ENCODE results near the gene DCN.
A peak's percentile ranks its signal among the peaks of the same experiment; 100 is the strongest.

The DCN gene

DNA sequence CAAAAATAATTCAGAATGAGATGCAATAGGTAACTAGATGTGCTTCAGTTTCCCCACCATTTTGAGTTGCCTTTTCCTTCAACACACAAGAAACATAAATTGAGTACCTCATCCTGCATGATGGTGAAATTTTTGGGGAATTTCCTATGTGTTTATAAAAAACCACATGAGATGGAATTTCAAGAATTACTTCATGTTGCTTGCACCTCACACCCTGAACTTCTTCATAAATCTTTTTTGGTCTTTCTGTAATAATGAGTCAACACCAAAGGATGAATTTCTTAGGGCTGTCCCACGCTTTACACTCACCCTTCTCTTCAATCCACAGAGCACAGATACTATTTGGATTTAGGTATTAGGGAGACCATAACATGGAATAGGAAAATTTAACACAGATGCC lies 48.7 kb downstream of the DCN start:
- no peak for DNase-seq

DNA sequence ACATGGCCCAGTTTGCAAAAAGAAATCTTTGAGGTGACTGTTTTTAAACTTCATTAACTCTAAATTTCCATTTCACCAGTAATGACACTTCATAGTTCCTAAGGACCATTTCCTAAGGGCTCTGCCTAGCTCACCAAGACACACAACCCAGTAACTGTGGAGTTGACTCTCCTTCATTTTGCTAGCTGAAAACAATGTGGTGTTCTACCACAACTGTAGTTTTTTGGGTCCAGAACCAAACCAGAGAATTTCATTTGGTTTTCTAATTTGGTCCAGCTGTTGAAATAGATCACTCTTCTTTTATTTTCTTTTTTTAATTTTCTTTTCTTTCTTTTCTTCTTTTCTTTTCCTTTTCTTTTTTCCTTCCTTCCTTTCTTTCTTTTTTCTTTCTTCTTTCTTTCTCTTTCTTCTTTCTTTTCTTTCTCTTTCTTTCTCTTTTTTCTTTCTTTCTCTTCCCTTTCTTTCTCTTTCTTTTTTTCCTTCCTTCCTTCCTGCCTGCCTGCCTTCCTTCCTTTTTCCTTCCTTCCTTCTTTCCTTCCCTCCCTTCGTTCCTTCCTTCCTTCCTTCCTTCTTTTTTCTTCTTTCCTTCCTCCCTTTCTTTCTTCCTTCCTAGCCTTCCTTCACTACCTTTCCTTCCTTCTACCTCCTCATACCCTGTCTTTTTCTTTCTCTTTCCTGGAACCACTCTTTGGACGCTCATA lies 52.8 kb downstream of the DCN start:
- no peak for DNase-seq

DNA sequence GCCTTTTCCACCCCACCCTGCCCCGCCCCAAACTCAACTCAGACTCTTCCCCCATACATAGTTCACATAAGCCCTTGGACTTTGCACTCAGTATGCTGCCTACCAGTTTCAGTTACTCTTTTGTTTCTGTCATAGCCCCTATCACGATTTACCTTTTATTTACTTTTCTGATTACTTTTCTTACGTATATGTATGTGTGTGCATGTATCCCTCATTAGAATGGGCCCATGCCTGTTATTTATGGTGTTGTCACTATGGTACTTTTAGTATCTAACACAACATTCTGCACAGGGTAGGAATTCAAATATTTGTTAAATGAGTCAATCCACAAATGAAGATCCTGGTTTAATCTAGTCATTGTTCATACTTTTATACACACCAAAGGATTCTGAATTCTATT lies 54.9 kb downstream of the DCN start:
- no peak for DNase-seq

DNA sequence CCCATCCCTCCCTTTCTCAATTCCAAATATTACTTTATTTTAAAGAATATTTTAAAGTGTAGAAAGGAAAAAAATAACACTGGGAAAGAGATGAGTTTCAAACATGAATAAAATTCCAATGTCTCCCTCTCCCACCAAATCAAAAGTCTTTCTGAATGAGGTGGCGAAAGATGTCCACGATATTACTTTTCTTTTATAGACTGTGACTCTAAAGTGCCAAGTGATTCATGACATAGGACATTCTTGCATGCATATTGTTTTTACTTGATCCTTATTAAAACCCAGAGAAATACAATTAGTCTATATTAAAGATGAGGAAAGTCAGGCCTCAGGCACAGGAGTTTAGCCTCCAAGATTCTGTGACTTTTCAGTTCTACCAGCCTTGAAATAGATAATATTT lies 55.3 kb downstream of the DCN start:
- DNase-seq, result no peak

DNA sequence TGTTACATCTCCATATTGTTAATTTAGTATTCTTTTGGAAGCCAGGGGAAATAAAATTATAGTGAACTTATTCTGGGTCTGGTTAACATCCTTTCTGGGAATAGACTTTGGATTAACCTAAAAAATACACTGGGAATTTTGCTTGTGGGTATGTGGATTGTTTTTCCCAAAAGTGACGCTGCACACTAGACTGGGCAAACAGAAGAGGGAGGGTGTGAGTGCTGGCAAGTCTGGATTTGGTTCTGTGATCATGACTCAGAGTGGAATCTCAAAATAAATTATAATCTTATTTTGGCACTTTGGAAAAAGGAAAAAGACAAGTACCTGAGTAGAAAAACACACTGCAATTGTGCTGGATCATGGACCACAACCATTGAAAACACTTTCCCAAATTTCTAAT lies 56.1 kb downstream of the DCN start:
- DNase-seq, result no peak

DNA sequence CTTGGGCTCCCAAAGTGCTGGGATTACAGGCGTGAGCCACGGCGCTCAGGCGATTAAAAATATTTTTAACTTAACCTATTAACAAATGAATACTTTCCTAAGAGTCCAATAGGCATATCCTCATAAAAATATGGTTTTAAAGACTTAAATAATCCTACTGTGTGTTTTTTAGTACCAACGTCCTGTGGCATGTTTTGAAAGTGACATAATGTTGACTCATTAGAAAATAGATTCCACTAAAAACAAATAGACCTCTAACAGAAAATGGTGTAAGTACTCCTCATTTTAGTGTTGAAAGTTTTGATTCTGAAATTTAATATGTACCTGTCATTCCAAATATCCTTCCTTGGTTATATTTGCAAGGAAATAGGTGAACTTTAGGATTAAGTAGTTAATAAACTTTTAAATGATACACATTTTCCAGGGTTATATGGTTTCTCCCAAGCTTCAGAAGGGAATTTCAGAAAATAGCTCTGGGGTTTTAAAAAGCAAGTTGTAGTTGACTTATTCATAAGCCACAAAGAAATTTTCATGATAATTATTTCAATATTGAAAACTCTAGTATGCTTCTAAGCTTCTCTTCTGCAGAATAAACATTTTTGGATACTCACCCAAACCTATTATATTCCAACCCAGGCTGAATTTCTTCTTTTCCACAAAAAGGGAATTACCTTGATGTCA lies 59.2 kb downstream of the DCN start:
- no peak for DNase-seq

DNA sequence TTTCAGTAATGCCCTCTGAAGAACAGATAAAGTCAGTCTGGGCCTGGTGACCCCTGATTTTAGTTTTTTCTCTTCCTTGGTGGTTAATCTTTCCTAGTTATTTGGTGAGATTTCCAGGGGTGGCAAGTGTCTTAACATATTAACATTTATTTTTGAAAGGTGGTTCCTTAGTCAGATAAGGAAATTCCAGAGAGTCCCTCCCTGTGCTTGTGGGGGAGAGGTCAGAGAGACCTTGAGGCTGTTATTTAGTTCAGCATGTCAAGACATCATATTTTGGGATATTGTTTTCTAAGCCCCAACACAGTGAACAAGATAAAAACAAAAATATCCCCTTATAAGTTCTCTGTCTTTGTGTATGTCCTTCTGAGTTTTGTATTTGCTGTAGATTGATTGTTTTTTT lies 61.8 kb downstream of the DCN start:
- DNase-seq, result no peak

DNA sequence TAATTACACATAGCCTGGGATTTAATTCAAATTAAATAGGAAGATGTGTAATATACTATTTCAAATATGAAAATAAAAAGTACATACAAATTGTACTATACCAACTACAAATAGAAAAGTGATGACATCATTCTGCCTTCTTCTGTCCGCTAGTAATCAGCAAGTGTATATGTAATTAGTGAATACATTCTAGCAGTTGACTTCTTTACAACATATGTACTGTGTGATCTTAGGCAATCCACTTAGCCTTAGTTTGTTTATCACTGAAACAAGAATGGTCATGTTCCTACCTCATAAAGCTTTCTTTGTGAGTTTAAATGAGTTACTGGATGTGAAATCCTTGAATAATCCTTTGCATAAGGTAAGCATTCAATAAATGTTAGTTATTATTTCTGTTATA lies 63.5 kb downstream of the DCN start:
- DNase-seq, result no peak

DNA sequence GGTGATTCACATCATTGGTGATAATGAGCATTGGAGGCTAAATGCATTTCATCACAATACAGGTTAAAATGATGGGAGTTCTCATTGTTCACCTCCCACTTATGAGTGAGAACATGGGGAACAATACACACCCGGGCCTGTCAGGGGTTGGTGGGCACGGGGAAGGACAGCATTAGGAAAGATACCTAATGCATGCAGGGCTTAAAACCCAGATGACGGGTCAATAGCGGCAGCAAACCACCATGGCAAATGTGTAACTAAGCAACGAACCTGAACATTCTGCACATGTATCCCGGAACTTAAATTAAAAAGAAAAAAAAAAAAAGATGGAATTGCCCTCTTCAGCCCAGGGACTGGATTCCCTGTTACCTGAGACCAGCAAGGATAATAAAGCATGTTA lies 69.0 kb downstream of the DCN start:
- DNase-seq, result no peak

DNA sequence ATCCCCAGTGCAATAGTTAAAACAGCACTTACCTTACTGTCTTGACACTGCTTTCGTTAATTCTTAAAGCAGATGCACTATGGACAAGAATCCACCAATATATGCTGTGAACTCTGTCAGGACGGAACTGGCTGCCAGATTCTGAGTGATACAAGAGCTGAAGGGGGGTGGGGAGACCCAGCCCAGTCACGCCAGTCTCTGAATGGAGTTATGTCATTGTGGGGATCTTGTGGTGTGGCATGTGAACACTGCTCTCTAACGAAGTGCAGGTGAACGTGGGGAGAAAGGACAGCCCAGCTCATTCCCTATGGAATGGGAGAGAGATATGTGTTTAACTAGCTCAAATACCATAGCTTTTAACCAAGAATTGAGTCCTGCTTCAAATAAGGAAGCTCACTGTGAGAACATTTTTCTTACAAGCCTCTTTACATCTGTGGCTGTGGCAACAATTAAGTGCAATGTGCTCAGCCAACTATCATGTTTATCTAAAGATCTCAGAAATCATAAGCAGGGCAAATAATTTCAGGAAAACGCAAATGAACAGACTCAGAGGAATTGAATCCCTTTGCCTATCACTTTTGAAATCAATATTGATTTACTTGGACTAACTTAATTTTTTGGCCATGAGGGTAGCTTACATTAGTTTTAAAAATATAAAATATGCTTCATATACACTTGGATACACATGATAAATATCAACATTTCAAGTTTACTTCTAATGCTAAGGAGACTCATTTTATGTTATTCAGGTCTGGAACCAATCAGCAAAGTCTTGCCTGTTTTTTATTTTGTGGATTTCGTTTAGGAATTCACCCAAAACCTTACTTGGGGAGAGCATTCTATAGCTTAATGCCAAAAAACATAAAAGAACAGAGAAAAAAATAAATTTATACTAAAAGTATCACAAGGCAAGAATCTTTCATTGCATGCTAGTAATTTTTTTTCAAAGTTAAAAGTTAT lies 71.0 kb downstream of the DCN start, which contains the start of gene LUM:
LUM (minus strand) TSS at position 129 of the 960 bp plus-strand sequence. CDS start 2,515 bp downstream, outside the sequence.
- no peak for DNase-seq

DNA sequence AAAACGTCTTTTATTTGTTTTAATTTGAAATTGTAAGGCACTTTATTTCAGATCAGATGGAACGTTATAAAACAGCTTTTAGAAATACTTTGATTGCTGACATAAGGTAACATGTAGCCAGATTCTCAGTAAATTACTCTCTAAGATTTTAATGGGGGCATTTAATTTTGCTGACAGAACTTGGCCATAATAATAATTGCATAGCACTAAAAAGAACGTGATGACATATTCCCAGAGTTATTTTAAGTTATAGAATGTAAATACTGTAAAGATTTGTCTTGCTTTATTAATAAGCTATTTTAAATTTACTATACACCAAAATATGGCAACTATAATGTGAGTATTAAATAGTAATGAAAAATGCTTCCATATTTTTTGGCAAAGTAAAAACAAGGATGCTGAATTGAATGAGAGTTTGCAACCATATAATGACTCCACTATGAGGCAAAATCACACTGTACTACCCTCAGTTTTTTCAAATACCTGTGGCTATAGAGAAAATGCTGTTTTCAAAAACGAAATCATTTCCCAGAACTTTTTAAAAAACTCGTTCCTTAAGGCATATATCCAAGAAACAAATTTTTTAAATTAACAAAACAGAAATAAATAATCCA lies 72.2 kb downstream of the DCN start:
- no peak for DNase-seq

DNA sequence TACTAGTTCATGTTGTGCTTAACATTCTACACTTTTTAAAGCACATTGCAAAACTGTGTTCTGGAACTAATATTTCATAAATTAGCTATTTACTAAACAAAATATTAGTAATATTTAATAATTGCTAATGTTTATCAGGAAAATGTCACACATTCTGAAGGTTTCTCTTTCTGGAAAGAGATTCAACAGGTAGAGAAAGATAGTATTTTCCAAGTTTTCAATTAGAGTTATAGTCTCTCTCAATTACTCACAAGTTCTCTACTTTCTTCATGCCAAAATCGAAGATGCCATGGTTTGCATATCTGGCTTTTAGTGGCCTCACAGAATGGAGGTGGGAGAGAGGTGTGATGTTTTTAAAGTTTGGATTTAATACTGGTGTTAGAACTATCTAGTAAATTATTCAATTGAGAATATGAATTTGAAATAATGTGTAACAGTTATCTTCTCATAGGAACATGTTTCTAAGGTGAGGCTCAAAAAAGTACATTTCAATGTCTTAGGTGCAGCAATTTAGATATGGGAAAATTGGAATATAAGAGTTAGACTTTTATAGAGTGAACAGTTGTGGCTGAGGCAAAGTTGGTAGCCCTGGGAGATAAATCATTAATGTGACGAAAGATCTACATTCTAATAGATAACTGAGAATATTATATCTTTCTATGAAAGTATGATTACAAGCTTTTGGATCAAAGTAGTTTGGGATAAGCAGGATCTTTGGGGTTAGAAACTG lies 72.9 kb downstream of the DCN start:
- DNase-seq, result no peak

DNA sequence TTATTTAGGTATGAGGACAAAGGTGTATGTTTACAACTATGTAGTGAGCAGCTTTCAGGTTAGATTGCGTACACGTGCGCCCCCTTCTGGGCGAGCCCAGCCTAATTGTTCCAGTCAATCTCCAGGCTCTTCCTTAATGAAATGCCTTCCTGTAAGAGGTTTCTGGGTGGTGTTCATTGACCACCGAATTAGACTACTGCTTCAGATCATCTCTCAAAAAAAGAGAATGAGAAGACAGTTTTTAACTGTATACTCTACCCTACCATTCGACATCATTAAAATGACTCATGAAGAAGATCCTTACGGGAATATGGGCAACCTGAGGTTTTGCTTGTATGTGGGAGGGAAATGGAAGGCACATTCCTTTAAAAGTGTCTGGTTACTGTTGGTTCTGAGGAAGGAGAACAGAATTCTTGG lies 73.5 kb downstream of the DCN start:
- DNase-seq, result peak; percentile 51 to 64

DNA sequence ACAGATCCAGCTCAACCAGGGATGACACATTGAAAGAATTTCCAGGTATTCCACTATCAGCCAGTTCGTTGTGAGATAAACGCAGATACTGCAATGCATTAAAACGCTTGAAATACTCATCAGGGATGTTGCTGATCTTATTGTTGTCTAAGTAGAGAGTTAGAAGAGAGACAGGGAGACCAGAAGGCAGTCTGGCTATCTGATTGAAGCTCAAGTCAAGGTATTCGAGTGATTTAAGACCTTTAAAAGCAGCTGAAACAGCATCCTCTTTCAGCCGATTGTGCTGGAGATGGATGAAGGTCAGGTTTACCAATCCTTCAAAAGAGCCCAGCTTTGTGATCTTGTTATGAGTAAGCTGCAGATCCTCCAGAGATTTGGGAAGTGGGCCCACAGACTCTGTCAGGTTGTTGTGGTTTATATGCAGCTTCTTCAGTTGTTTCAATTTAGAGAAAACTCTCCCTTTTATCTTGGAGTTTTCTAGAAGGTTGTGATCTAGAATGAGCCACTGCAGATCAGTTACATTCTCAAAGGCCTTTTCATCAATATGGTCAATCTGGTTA lies 74.3 kb downstream of the DCN start:
- DNase-seq, result no peak

DNA sequence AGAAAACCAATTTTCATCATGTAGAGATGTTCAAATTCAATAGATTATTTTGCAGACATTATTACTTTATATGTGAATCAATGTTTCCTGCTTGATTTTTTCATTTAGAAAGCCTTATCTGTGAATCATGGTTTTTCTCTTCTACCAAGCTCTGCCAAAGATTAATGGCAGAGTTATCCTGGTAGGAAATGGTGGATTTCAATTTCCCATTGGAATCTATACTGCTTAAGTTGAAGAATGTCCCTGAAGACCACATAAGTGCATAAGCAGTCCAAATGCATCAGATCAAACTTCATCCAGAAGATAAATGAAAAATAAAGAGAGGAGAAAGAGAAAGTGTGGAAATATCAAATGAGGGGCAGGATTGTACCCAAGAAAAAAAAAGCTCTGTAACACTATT lies 76.3 kb downstream of the DCN start:
- DNase-seq, result no peak

DNA sequence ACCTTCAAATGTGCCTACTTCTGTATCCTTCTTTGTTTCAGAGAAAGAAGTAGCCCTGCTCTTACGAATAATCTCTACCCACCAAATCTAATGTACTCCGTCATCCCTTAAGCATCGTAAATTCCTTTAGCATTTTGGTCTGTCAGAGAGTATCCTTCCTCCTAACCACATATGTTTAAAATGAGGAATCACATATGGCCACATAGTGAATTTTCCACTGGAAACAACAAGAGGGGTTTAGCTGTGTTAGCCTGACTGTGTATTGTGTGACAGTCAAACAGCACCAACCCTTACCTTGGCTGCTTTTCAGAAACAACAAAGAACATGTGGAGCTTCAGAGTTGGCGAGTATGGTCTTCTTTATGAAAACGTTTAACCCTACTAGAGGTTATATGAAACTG lies 76.8 kb downstream of the DCN start:
- no peak for DNase-seq

DNA sequence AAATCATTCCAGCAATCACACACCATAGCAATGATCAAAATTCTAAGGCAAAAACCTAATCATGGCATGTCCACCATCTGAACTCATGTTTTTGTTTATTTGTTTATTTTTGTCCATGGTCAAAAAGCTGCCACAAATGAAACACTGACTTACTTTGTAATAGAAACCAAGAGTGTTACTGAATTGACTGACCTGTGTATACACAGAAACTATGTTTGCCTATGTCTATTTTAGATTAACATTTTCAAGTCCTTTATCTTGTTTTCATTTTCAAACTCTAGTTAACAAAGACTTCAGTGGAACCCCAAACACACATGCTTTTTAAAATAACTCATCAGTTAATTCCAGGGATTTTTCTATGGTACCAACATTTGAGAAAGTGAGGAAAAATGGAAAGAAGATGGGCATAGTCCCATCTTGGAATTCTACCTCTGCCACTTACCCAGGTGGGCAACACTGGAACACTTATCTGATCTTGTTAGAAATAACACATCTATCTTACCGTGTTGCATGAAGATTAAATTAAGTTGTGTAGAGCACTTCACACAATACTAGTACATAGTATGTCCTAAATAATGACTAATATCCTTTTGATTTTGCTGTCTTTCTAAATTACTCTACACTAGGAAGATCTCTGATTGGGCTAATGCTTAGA lies 77.7 kb downstream of the DCN start:
- no peak for DNase-seq

DNA sequence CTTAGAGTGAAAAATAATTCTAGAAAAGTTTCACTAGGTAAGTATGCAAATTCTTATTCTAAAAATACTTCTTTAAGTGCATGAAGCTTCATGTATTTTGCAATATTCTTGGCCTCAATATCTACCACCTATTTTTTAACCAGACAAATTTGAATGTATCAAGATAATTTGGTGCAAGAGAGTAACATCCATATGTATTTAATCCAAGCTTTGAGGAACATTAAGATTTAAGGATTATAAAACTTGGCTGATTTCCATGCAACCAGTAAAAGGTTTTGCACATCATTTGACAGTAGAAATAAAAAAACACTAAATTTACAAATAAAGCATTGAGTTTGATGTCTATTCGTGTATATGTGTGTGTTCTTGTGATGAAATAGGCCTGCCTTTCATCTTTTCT lies 79.0 kb downstream of the DCN start:
- no peak for DNase-seq

DNA sequence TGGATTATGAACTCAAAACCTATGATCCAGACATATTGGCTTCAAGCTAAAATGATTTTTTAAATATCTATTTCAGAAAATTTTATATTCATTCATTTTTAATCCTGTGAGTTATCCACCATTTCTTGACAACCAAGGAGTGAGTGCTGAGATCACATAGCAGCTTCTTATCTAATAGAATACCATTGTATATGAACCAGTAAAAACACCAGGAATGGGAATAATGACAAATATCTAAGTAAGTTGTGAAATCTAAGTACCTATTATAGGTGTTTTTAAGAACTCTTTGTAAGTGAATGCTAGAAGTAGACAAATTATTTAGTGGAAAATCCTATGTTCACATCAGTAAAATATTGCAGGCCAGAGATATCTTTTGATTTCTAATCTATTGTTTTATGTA lies 79.5 kb downstream of the DCN start:
- DNase-seq, result no peak

DNA sequence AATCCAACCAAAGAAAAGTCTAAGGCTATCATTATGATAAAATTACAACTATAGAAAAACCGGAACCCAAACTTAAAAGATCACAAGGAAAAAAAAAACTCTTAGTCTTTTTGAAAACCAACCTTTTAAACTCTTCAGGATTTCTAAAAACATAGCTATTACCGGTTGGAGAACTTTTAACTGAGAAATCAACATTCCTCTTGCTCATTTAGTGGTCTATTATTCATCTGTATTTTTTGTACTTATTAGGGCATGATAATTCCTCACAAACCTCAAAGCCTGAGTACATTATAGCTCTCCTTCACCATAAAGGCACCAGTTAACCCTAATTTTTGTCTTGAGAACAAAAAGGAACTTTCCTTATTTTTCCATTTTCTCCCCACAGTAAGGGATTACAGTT lies 81.7 kb downstream of the DCN start:
- no peak for DNase-seq

DNA sequence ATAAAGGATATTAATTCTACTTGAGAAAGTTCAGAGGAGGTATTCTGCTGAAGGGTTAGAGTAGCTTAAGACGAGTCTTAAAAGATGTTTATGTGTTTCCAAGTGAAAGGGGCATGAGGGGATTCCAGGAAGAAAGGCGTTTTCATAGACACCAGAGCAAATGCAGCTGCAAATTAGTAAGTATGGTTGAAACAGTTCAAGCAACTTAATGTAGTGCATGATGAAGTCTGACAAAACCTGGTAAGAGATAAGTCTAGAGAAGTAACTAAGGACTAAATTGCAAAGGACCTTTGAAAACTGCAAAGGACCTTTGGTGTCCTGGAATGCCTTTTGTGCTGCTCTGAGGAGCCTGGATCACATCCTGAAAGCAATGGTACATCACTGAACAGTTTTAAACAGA lies 82.8 kb downstream of the DCN start:
- DNase-seq, result no peak

DNA sequence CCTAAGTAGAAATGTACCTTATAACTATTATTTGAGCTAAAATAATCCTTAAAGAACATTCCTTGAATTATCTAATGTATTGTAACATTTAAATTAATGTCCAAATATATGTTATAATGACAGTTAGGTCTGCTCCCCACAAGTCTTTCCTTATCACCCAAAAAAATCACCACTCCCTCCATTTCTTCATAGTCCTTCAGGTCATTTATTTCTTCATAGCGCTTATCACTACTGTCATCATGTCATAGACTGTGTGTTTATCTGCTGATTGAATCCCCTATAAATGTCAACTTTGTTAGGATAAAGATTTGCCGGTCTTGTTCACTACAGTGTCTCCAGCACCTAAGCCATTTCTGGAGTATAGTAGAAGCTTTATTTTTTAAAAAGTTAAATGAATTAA lies 83.3 kb downstream of the DCN start:
- DNase-seq, result no peak

All from Kasumi-1 (cell line).